ENCODE results near the gene SLC7A9. TPM values are rescaled to one million over a fixed set of nuclear protein-coding genes. Genes with fewer than 3 reads are reported as not detected.

Gene SLC7A9
- total and polyA plus RNA-seq, 4 donors = 6.8 to 16.3 (median 9.8) TPM

GRCh38 chr19:32824191-32824751 lies 45.3 kb downstream of the SLC7A9 start:
- peak; percentile 42 for TF ChIP-seq NR2F2 (IDR thresholded peaks at IDR 0.05)
- TF ChIP-seq YY1 (IDR thresholded peaks at IDR 0.05) = no peak
- Histone ChIP-seq H3K27me3 (ENCODE audit: control insufficient read depth in 4 of 4, insufficient read depth in 4 of 4, low read length in 3 of 4) (no peaks in the 10 kb centered on the region), H3K4me1 (ENCODE audit: control insufficient read depth in 4 of 4, insufficient read depth in 4 of 4, low read length in 3 of 4) (no peaks in the 10 kb centered on the region), H3K36me3 (ENCODE audit: control insufficient read depth in 4 of 4, insufficient read depth in 3 of 4, low read depth in 1 of 4, low read length in 3 of 4) (peaks cover 0 to 17% (median 10%) of the 10 kb centered on the region in 4 donors), H3K27ac (ENCODE audit: low read depth in 1 of 2, low read length in 2 of 2) (no peak overlapping the region), H3K9ac (ENCODE audit: low read depth in 1 of 2, low read length in 2 of 2) (no peak overlapping the region), H3K4me3 (ENCODE audit: low read depth in 1 of 3, low read length in 3 of 3) (no peak overlapping the region), H3K9me3 (ENCODE audit: control insufficient read depth in 4 of 4, low read length in 3 of 4) (no peaks in the 10 kb centered on the region)
- no peak for DNase-seq (ENCODE audit: low spot score)
- WGBS = 54% methylated on average over 20 of the region's 20 CpGs

- Histone ChIP-seq H3K36me3 (ENCODE audit: control insufficient read depth in 4 of 4, insufficient read depth in 3 of 4, low read depth in 1 of 4, low read length in 3 of 4) (peaks cover 0 to 12% (median 9%) of the 10 kb centered on the region in 4 donors), H3K9me3 (ENCODE audit: control insufficient read depth in 4 of 4, low read length in 3 of 4) (no peaks in the 10 kb centered on the region), H3K4me3 (ENCODE audit: low read depth in 1 of 3, low read length in 3 of 3) (no peak overlapping the region), H3K27ac (ENCODE audit: low read depth in 1 of 2, low read length in 2 of 2) (no peak overlapping the region), H3K27me3 (ENCODE audit: control insufficient read depth in 4 of 4, insufficient read depth in 4 of 4, low read length in 3 of 4) (no peaks in the 10 kb centered on the region), H3K9ac (ENCODE audit: low read depth in 1 of 2, low read length in 2 of 2) (no peak overlapping the region), H3K4me1 (ENCODE audit: control insufficient read depth in 4 of 4, insufficient read depth in 4 of 4, low read length in 3 of 4) (no peaks in the 10 kb centered on the region)
- DNase-seq (ENCODE audit: low spot score) = no peak
- WGBS = 84% methylated on average over 7 of the region's 7 CpGs
- no peak for TF ChIP-seq EGR1 (IDR thresholded peaks at IDR 0.05; ENCODE audit: low read depth in 2 of 2)
- TF ChIP-seq HNF4A (conservative IDR thresholded peaks at IDR 0.05) = no peak
- no peak for TF ChIP-seq HNF4G (IDR thresholded peaks at IDR 0.05)
- no peak for TF ChIP-seq JUND (IDR thresholded peaks at IDR 0.05)
These were observed 45.8 kb downstream of the SLC7A9 start for GRCh38 chr19:32823747-32824102.

- H3K4me3 ChIP-seq (ENCODE audit: low read depth in 1 of 3, low read length in 3 of 3) = no peak overlapping the region
- DNase-seq (ENCODE audit: low spot score) = no peak
- no peak for TF ChIP-seq RXRA (IDR thresholded peaks at IDR 0.05)
- no peak for TF ChIP-seq MAX (IDR thresholded peaks at IDR 0.05)
- TF ChIP-seq, protein P1, sequence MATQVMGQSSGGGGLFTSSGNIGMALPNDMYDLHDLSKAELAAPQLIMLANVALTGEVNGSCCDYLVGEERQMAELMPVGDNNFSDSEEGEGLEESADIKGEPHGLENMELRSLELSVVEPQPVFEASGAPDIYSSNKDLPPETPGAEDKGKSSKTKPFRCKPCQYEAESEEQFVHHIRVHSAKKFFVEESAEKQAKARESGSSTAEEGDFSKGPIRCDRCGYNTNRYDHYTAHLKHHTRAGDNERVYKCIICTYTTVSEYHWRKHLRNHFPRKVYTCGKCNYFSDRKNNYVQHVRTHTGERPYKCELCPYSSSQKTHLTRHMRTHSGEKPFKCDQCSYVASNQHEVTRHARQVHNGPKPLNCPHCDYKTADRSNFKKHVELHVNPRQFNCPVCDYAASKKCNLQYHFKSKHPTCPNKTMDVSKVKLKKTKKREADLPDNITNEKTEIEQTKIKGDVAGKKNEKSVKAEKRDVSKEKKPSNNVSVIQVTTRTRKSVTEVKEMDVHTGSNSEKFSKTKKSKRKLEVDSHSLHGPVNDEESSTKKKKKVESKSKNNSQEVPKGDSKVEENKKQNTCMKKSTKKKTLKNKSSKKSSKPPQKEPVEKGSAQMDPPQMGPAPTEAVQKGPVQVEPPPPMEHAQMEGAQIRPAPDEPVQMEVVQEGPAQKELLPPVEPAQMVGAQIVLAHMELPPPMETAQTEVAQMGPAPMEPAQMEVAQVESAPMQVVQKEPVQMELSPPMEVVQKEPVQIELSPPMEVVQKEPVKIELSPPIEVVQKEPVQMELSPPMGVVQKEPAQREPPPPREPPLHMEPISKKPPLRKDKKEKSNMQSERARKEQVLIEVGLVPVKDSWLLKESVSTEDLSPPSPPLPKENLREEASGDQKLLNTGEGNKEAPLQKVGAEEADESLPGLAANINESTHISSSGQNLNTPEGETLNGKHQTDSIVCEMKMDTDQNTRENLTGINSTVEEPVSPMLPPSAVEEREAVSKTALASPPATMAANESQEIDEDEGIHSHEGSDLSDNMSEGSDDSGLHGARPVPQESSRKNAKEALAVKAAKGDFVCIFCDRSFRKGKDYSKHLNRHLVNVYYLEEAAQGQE (IDR thresholded peaks at IDR 0.05) = no peak
- no peak for TF ChIP-seq NR2F2 (IDR thresholded peaks at IDR 0.05)
- TF ChIP-seq FOXA1 (IDR thresholded peaks at IDR 0.05) = no peak
- no peak for TF ChIP-seq JUND (IDR thresholded peaks at IDR 0.05)
- TF ChIP-seq, protein P2, sequence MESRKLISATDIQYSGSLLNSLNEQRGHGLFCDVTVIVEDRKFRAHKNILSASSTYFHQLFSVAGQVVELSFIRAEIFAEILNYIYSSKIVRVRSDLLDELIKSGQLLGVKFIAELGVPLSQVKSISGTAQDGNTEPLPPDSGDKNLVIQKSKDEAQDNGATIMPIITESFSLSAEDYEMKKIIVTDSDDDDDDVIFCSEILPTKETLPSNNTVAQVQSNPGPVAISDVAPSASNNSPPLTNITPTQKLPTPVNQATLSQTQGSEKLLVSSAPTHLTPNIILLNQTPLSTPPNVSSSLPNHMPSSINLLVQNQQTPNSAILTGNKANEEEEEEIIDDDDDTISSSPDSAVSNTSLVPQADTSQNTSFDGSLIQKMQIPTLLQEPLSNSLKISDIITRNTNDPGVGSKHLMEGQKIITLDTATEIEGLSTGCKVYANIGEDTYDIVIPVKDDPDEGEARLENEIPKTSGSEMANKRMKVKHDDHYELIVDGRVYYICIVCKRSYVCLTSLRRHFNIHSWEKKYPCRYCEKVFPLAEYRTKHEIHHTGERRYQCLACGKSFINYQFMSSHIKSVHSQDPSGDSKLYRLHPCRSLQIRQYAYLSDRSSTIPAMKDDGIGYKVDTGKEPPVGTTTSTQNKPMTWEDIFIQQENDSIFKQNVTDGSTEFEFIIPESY (IDR thresholded peaks at IDR 0.05) = no peak
- no peak for TF ChIP-seq FOXA2 (IDR thresholded peaks at IDR 0.05)
- TF ChIP-seq TAF1 (conservative IDR thresholded peaks at IDR 0.05) = no peak
- TF ChIP-seq GABPA (IDR thresholded peaks at IDR 0.05 in 1 of 2, conservative IDR thresholded peaks at IDR 0.05 in 1 of 2) = no peak
- no peak for TF ChIP-seq EGR1 (IDR thresholded peaks at IDR 0.05; ENCODE audit: low read depth in 2 of 2)
- TF ChIP-seq SP1 (IDR thresholded peaks at IDR 0.05) = no peak
- H3K9ac ChIP-seq (ENCODE audit: low read depth in 1 of 2, low read length in 2 of 2) = no peak overlapping the region
- 81% methylated on average over 14 of the region's 14 CpGs for WGBS
- no peak overlapping the region for H3K27ac ChIP-seq (ENCODE audit: low read depth in 1 of 2, low read length in 2 of 2)
- no peaks in the 10 kb centered on the region for H3K9me3 ChIP-seq (ENCODE audit: control insufficient read depth in 4 of 4, low read length in 3 of 4)
- H3K4me1 ChIP-seq (ENCODE audit: control insufficient read depth in 4 of 4, insufficient read depth in 4 of 4, low read length in 3 of 4) = no peaks in the 10 kb centered on the region
- H3K36me3 ChIP-seq (ENCODE audit: control insufficient read depth in 4 of 4, insufficient read depth in 3 of 4, low read depth in 1 of 4, low read length in 3 of 4) = peaks cover 0 to 6% (median 3%) of the 10 kb centered on the region in 4 donors
- H3K27me3 ChIP-seq (ENCODE audit: control insufficient read depth in 4 of 4, insufficient read depth in 4 of 4, low read length in 3 of 4) = no peaks in the 10 kb centered on the region
These were observed 46.4 kb downstream of the SLC7A9 start for GRCh38 chr19:32822916-32823746.

Data from liver (tissue), 9 donors.